LNCaP clone FGC (cell line): ENCODE results near the gene CNGA2.

Source experiments
- DNase-seq: peaks from one replicate; pipeline ENCODE4 v3.0.0-alpha.2; 2011; ENCODE audit warnings: low read depth
- H3K4me3 ChIP-seq: 2 replicates; pipeline ENCODE4 v1.5.1; 2011; ENCODE audit warnings: mild to moderate bottlenecking, low read depth, low read length, control low read depth
- TF ChIP-seq, protein P1 (sequence below): IDR thresholded peaks from 2 replicates; pipeline ENCODE4 v1.5.1; 2012; ENCODE audit warnings: mild to moderate bottlenecking; ENCODE audit not compliant: control insufficient read depth, insufficient read depth; ENCODE audit errors: extremely low read depth

The CNGA2 gene

DNA sequence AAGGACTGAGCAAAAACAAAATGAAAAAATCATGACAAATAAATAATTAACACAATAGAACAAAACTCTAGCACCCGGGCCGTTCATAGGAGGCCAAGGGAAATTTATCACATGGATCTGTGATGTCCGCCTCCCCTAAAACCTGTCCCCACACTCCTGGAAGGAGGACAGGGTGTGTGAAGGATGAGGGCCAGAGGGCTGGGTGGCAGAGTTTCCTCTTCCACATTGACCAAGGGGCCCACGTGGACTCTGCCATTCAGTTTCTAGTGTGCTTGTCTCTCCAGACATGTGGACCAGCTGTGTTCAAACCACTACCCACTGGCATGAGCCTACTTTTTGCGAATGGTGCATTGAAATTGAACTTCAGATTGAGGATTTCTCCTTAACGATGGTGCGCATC, 33.0 kb upstream of the CNGA2 start:
- no peak overlapping the region for H3K4me3 ChIP-seq
- no peak for DNase-seq
- TF ChIP-seq, protein P1, sequence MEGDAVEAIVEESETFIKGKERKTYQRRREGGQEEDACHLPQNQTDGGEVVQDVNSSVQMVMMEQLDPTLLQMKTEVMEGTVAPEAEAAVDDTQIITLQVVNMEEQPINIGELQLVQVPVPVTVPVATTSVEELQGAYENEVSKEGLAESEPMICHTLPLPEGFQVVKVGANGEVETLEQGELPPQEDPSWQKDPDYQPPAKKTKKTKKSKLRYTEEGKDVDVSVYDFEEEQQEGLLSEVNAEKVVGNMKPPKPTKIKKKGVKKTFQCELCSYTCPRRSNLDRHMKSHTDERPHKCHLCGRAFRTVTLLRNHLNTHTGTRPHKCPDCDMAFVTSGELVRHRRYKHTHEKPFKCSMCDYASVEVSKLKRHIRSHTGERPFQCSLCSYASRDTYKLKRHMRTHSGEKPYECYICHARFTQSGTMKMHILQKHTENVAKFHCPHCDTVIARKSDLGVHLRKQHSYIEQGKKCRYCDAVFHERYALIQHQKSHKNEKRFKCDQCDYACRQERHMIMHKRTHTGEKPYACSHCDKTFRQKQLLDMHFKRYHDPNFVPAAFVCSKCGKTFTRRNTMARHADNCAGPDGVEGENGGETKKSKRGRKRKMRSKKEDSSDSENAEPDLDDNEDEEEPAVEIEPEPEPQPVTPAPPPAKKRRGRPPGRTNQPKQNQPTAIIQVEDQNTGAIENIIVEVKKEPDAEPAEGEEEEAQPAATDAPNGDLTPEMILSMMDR: no peak

- no peak for DNase-seq
- no peak overlapping the region for H3K4me3 ChIP-seq
- TF ChIP-seq, protein P1: no peak
These were observed 32.4 kb upstream of the CNGA2 start for GRCh38 chrX:151702026-151702714.

- no peak for DNase-seq
- TF ChIP-seq, protein P1: no peak
- no peak overlapping the region for H3K4me3 ChIP-seq
These were observed 31.7 kb upstream of the CNGA2 start for GRCh38 chrX:151702741-151703340.

DNA sequence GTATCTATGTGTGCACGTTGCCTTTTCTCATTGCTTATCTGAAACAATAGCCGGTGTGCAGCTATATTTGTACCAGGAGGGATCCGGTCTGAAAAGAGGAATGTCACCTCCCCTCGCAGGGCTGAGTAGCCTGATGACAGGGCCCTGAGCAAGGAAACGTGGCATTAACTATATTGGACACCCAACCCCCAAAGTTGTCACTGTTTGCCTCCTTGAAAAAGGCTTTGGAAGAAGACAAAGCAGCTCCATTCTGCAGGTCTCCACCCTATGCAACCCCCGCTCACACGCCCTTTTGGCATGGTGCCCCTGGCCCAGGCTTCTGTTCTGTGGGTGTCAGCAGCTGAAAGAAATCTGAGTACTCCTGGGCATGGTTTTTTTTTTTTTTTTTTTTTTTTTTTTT, 31.1 kb upstream of the CNGA2 start:
- no peak overlapping the region for H3K4me3 ChIP-seq
- TF ChIP-seq, protein P1: no peak
- DNase-seq: no peak

- TF ChIP-seq, protein P1: no peak
- DNase-seq: no peak
These were observed 30.4 kb upstream of the CNGA2 start for GRCh38 chrX:151704041-151704663.

DNA sequence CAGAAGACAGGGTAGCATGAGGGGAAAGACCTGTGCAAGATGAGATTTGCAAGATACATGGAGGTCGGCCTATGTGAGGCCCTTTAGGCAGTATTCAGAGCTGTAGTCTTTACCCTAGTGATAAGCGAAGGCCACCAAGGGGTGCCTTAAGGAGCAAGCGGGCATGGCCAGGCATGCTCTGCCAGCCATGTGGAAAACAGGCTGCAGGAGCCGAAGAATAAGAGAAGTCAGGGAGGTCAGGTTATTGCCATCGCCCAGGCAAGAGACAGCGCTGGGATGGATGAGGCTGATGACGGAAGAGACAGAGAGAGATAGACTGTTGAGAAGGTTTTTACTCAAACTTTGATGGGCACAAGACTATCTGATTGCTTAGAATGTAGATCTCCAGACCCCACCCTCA, 25.7 kb upstream of the CNGA2 start:
- TF ChIP-seq, protein P1: no peak

More at GRCh38 chrX:151704041-151704663, 30.4 kb upstream of the CNGA2 start:
- no peak overlapping the region for H3K4me3 ChIP-seq

More for the DNA sequence above, 25.7 kb upstream of the CNGA2 start:
- no peak for DNase-seq
- H3K4me3 ChIP-seq: no peak overlapping the region
